ENCODE results near the gene PSMA3.

The PSMA3 gene

DNA sequence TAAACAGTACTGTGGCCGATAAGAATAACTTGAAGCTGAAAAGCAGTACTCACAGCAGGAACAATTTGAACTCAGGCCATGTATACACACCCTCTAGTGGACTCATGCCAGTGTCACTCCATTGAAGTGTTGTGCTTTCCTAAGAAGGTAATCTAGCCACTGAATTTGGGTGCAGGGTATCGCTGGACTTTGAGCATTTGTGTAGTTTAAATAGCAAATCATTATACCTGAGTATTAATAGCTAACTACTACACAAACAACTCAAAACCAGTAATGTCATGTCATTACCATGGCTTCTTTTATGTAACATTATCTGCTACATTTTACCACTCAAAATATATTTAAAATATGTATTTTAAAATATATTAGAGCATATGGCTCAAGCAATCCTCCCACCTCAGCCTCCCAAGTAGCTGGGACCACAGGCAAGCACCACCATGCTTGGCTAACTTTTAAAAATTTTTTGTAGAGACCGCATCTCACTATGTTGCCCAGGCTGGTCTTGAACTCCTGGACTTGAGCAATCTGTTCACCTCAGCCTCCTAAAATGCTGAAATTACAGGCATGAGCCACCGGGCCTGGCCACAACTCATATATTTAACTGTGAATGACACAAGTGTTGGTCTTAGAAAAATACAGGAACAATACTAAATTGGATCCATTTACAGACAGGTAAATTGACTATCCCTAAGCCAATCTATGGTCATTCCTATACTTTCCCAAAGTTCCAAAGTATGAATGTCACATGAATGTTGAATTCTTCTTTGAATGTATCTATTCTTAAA, 28.1 kb downstream of the PSMA3 start:
- DNase-seq (ENCODE audit: insufficient read length, low spot score) (no peak), FAIRE-seq (no peak)

DNA sequence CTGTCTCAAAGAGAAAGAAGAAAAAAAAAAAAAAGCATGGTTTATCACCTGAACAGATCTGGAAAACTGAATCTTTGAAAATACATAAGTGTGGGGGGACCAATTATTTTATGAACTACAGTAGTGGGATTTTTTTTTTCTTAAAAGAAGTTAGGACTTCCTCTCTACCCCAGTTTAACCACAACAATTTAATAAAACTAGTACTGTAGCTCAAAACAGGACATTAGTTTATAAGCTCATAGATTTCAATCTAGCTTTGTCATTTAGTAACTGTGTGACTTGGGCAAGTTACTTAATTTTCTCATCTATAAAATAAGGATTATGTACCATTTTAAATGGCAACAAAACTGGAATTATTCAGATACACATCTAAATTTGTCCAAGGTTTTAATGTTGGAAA, 30.2 kb downstream of the PSMA3 start:
- DNase-seq (ENCODE audit: insufficient read length, low spot score) (no peak), FAIRE-seq (no peak)
- TF ChIP-seq, protein P1, sequence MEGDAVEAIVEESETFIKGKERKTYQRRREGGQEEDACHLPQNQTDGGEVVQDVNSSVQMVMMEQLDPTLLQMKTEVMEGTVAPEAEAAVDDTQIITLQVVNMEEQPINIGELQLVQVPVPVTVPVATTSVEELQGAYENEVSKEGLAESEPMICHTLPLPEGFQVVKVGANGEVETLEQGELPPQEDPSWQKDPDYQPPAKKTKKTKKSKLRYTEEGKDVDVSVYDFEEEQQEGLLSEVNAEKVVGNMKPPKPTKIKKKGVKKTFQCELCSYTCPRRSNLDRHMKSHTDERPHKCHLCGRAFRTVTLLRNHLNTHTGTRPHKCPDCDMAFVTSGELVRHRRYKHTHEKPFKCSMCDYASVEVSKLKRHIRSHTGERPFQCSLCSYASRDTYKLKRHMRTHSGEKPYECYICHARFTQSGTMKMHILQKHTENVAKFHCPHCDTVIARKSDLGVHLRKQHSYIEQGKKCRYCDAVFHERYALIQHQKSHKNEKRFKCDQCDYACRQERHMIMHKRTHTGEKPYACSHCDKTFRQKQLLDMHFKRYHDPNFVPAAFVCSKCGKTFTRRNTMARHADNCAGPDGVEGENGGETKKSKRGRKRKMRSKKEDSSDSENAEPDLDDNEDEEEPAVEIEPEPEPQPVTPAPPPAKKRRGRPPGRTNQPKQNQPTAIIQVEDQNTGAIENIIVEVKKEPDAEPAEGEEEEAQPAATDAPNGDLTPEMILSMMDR (IDR thresholded peaks at IDR 0.05; ENCODE audit: insufficient read depth, missing control alignments), result no peak

More for the DNA sequence above, 28.1 kb downstream of the PSMA3 start:
- TF ChIP-seq, protein P1 (IDR thresholded peaks at IDR 0.05; ENCODE audit: insufficient read depth, missing control alignments), result no peak

DNA sequence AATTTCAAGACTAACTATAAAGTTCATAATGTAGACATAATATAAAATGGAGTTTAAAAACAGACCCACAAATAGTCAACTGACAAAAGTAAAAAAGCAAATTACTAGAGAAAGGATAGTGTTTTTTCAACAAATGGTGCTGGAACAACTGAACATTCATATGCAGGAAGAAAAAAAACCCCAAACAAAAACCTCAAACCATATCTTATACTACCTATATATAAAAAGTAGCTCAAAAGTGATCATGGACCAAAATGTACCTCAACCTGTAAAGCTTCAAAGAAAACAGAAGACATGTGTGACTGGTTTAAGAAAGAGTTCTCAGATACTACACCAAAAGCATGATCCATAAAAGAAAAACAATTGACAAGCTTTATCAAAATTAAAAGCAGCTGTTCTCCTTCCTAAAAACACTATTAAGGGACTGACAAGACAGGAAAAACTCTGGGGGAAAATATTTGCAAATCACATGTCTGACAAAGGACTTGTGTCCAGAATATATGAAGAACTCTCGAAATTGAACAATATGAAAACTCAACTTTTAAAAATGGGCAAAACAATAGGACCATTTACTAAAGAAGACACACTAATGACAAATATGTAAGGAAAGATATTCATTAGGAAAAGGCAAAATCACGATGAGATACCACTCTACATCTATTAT, 31.0 kb downstream of the PSMA3 start:
- no peak for FAIRE-seq
- DNase-seq (ENCODE audit: insufficient read length, low spot score), result no peak
- TF ChIP-seq, protein P1 (IDR thresholded peaks at IDR 0.05; ENCODE audit: insufficient read depth, missing control alignments), result no peak

DNA sequence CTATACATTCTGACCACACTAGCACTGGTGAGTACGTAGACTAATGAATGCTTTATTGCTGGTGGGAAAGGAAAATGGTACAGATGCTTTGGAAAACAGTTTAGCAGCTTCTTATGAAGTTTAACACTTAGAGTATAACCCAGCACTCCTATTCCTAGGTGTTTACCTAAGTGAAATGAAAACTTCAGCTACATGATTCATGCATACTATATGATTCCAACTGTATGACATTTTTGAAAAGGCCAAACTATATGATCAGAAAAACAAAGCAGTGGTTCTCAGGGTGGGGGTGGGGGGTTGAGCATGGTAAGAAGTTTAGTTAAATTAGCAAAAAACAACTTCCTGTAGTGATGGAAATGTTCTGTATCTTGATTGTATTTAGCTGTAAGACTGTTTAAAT, 31.6 kb downstream of the PSMA3 start:
- TF ChIP-seq, protein P1 (IDR thresholded peaks at IDR 0.05; ENCODE audit: insufficient read depth, missing control alignments), result no peak
- DNase-seq (ENCODE audit: insufficient read length, low spot score), result no peak
- no peak for FAIRE-seq

DNA sequence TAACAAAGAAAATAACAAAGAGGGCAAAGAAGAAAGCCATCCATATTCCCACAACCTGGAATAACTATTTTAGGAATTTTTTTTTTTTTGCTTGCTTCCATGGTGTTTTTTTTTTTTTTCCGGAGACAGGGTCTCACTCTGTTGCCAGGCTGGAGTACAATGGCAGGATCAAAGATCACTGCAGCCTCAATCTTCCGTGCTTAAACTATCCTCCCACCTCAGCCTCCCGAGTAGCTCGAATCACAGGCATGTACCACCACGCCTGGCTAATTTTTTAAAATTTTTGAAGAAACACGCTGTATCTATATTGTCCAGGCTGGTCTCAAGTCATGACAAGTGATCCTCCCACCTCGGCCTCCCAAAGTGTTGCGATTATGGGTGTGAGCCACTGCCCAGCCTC, 33.5 kb downstream of the PSMA3 start:
- DNase-seq (ENCODE audit: insufficient read length, low spot score) (no peak), FAIRE-seq (no peak)
- TF ChIP-seq, protein P1 (IDR thresholded peaks at IDR 0.05; ENCODE audit: insufficient read depth, missing control alignments), result no peak

DNA sequence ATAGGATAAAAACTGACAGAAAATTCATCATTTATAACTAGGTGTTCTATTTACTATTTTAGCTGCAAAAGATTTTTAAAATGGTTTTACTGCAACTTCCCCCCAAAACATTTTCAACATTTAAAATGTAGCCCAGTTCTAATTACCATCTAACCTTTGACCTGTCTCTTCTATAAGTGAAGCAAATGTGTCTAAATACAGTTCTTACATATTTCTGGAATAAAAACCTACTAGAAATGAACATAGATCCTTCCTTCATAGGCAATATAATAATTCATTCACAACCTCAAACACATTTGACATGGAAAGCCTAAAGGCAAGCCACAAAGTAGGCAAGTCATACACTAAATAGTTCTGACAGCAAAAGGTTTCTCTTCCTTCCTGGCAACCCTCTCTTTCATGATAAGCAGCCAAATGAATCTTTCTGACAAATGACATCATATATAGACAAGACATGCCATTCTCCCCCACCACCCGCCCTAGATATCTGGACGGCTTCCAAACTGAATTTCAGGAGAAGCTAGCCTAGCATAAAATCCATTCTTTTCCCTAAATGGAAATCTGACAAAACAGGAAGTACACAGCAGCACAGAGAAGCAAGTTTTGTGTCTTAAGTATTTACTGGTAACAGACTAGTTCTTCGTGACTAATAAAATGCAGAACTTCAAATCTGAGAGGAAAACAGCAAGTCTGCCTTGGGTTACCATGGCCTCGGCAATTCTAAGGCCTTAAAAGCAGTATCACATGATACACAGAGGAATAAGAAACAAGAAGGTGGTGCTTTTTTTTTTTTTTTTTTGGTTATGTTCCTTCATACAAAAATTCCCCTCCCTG, 36.5 kb downstream of the PSMA3 start:
- DNase-seq (ENCODE audit: insufficient read length, low spot score), result no peak
- FAIRE-seq, result no peak
- TF ChIP-seq, protein P1 (IDR thresholded peaks at IDR 0.05; ENCODE audit: insufficient read depth, missing control alignments), result no peak

Data from D721Med (cell line).